Measurements from ENCODE around the gene DDX27. TPM values are rescaled to one million over a fixed set of nuclear protein-coding genes. Genes with fewer than 3 reads are reported as not detected.

DDX27 gene
- total and polyA plus RNA-seq, 2 of the 13 experiments (the other 11 are each of a cell fraction or from before 2014, with no cell fraction given), result 42.6 to 72.8 TPM

DNA sequence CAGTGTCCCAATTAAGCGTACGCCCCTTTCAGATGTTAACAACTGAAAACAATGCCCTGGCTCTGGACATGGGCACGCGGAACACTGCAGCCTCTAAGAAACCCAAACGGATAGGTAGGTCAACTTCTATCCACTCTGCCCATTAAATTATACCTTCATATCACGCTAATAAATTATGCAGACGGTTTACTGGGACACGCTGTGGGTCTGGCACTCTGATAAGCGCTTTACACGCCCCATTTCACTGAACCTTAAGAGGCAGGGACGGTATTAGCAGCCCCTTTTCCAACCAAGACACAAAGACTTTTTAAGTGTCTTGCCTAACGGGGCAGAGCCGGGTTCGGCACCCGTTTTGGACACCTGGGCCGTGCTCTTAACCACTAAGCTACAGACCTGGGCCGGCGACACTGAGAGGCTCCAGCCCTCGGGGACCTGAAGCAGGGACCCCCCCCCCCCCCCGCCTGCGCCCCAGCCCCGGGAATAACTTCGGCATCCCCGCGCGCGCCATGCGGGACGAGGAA, 31.8 kb upstream of the DDX27 start (continued):
- TF ChIP-seq FOXC1 (CRISPR knock-in tag; IDR thresholded peaks at IDR 0.05; ENCODE audit: borderline replicate concordance) (no peak), NFIC (IDR thresholded peaks at IDR 0.05; ENCODE audit: low read length) (no peak), ZNF761 (CRISPR knock-in tag; conservative IDR thresholded peaks at IDR 0.05) (no peak), PPARG (CRISPR knock-in tag; conservative IDR thresholded peaks at IDR 0.05) (no peak), ZNF703 (CRISPR knock-in tag; IDR thresholded peaks at IDR 0.05; ENCODE audit: borderline replicate concordance) (no peak), ZSCAN25 (CRISPR knock-in tag; IDR thresholded peaks at IDR 0.05) (no peak), CREB1 (IDR thresholded peaks at IDR 0.05) (no peak), CREB1 (CRISPR knock-in tag; IDR thresholded peaks at IDR 0.05) (no peak), TP53 (CRISPR knock-in tag; conservative IDR thresholded peaks at IDR 0.05) (no peak), FIP1L1 (IDR thresholded peaks at IDR 0.05; ENCODE audit: borderline replicate concordance, insufficient read depth, low read depth, low read length) (no peak), POLR2A (IDR thresholded peaks at IDR 0.05; ENCODE audit: insufficient read depth in 1 of 2, low read depth in 2 of 2, low read length in 2 of 2) (no peak), ERF (CRISPR knock-in tag; IDR thresholded peaks at IDR 0.05) (no peak), ZNF251 (CRISPR knock-in tag; IDR thresholded peaks at IDR 0.05) (no peak), THAP11 (CRISPR knock-in tag; IDR thresholded peaks at IDR 0.05) (0 out of 2 replicates have a peak, but pooled peaks have one; percentile 1), CEBPB (IDR thresholded peaks at IDR 0.05; ENCODE audit: borderline replicate concordance, low read depth, low read length) (no peak), ZNF496 (CRISPR knock-in tag; IDR thresholded peaks at IDR 0.05; ENCODE audit: insufficient replicate concordance) (no peak), KMT2B (CRISPR knock-in tag; IDR thresholded peaks at IDR 0.05) (no peak), ZNF567 (CRISPR knock-in tag; IDR thresholded peaks at IDR 0.05; ENCODE audit: borderline replicate concordance) (0 out of 2 replicates have a peak, but pooled peaks have one; percentile 79), ATF7 (IDR thresholded peaks at IDR 0.05) (no peak), ATF7 (CRISPR knock-in tag; IDR thresholded peaks at IDR 0.05) (no peak), ESRRA (CRISPR knock-in tag; IDR thresholded peaks at IDR 0.05; ENCODE audit: low read depth) (0 out of 2 replicates have a peak, but pooled peaks have one; percentile 6), EHMT2 (IDR thresholded peaks at IDR 0.05; ENCODE audit: borderline replicate concordance, low read depth, low read length) (no peak), ZNF253 (CRISPR knock-in tag; IDR thresholded peaks at IDR 0.05; ENCODE audit: borderline replicate concordance) (no peak; the same call in 1 of the 2 replicates), TEAD2 (CRISPR knock-in tag; IDR thresholded peaks at IDR 0.05) (no peak), HOXD1 (CRISPR knock-in tag; IDR thresholded peaks at IDR 0.05) (no peak), ZNF33B (CRISPR knock-in tag; IDR thresholded peaks at IDR 0.05) (no peak; the same call in 1 of the 2 replicates), ZBTB20 (CRISPR knock-in tag; IDR thresholded peaks at IDR 0.05; ENCODE audit: borderline replicate concordance, low read depth) (no peak), MATR3 (CRISPR knock-in tag; IDR thresholded peaks at IDR 0.05) (no peak)
- TF ChIP-seq, protein P1, sequence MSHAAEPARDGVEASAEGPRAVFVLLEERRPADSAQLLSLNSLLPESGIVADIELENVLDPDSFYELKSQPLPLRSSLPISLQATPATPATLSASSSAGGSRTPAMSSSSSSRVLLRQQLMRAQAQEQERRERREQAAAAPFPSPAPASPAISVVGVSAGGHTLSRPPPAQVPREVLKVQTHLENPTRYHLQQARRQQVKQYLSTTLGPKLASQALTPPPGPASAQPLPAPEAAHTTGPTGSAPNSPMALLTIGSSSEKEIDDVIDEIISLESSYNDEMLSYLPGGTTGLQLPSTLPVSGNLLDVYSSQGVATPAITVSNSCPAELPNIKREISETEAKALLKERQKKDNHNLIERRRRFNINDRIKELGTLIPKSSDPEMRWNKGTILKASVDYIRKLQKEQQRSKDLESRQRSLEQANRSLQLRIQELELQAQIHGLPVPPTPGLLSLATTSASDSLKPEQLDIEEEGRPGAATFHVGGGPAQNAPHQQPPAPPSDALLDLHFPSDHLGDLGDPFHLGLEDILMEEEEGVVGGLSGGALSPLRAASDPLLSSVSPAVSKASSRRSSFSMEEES (CRISPR knock-in tag; IDR thresholded peaks at IDR 0.05), result 0 out of 2 replicates have a peak, but pooled peaks have one; percentile 4
- TF ChIP-seq, protein P2, sequence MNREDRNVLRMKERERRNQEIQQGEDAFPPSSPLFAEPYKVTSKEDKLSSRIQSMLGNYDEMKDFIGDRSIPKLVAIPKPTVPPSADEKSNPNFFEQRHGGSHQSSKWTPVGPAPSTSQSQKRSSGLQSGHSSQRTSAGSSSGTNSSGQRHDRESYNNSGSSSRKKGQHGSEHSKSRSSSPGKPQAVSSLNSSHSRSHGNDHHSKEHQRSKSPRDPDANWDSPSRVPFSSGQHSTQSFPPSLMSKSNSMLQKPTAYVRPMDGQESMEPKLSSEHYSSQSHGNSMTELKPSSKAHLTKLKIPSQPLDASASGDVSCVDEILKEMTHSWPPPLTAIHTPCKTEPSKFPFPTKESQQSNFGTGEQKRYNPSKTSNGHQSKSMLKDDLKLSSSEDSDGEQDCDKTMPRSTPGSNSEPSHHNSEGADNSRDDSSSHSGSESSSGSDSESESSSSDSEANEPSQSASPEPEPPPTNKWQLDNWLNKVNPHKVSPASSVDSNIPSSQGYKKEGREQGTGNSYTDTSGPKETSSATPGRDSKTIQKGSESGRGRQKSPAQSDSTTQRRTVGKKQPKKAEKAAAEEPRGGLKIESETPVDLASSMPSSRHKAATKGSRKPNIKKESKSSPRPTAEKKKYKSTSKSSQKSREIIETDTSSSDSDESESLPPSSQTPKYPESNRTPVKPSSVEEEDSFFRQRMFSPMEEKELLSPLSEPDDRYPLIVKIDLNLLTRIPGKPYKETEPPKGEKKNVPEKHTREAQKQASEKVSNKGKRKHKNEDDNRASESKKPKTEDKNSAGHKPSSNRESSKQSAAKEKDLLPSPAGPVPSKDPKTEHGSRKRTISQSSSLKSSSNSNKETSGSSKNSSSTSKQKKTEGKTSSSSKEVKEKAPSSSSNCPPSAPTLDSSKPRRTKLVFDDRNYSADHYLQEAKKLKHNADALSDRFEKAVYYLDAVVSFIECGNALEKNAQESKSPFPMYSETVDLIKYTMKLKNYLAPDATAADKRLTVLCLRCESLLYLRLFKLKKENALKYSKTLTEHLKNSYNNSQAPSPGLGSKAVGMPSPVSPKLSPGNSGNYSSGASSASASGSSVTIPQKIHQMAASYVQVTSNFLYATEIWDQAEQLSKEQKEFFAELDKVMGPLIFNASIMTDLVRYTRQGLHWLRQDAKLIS (CRISPR knock-in tag; IDR thresholded peaks at IDR 0.05), result no peak
